Measurements from ENCODE around the gene UBE2V1.

DNA sequence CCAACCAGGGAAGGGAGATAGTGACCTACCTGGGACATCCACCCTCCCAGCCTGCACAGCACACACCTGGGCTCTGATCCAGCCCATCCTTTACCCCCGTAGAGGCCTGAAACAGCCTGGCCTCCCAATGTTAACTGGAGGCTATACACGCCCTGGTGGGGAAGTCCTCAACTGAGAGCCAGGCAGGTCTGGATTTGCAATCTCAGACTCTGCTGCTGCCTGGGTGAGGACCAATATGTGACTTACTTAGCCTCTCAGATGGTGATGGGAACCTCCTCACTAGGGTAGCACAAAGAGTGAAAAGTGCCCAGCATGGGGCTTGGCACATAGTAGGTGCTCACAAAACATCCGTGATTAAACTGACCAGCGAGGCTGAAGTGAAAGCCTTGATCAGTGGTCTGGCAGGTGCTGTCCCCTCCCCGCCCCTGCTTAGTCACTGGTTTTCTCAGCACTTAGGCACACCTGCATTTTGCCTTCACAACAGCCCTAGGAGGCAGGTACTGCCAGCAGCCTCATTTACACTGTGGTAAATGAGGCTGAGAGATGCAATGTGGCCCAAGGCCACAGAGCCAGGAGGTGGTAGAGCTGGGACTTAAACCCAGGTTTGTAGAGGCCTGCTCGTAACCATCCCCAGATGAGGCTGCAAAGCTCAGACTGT, 28.2 kb upstream of the UBE2V1 start:
- TF ChIP-seq CTCF (IDR thresholded peaks at IDR 0.05) (no peak), PBX3 (IDR thresholded peaks at IDR 0.05) (no peak), MAFK (IDR thresholded peaks at IDR 0.05; ENCODE audit: partially characterized antibody) (no peak), ESRRA (IDR thresholded peaks at IDR 0.05; ENCODE audit: borderline replicate concordance, low read length) (no peak), NPAS2 (CRISPR knock-in tag; IDR thresholded peaks at IDR 0.05; ENCODE audit: borderline replicate concordance) (no peak), BHLHE40 (IDR thresholded peaks at IDR 0.05; ENCODE audit: low read depth, low read length) (no peak), CEBPB (IDR thresholded peaks at IDR 0.05) (no peak), USF2 (IDR thresholded peaks at IDR 0.05) (no peak), EP300 (IDR thresholded peaks at IDR 0.05) (no peak), HOXB13 (CRISPR knock-in tag; IDR thresholded peaks at IDR 0.05; ENCODE audit: low read depth) (no peak), MYC (IDR thresholded peaks at IDR 0.05; ENCODE audit: borderline replicate concordance, low read length) (no peak), POLR2A (IDR thresholded peaks at IDR 0.05; ENCODE audit: low read length) (no peak)
